ENCODE results near the gene SLC5A6. TPM values are rescaled to one million over a fixed set of nuclear protein-coding genes. Genes with fewer than 3 reads are reported as not detected.

SLC5A6 gene
- total RNA-seq, 5 donors from 2014 or later (not counting 1 experiment from before 2014, with no cell fraction given) = 37.5 to 214 (median 43.0) TPM

DNA sequence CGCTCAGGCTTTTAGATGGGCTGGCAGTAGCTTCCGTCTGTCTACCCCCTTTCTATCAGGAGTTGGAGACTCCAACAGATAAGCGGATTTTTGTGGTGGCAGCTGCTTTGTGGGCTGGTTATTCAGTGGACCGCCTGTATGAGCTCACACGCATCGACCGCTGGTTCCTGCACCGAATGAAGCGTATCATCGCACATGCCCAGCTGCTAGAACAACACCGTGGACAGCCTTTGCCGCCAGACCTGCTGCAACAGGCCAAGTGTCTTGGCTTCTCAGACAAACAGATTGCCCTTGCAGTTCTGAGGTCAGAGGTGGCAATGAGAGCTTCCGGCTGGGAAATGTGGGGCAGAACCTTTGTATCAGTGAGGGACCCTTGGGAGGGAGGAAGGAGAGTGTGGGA, 19.9 kb upstream of the SLC5A6 start:
- H3K36me3 ChIP-seq (ENCODE audit: control insufficient read depth in 2 of 2, extremely low read depth in 1 of 2, insufficient read depth in 1 of 2, low read length in 1 of 2) = peaks cover 31 to 76% of the 10 kb centered on the region in 2 donors
- no peak overlapping the region for H3K4me3 ChIP-seq (ENCODE audit: control insufficient read depth in 1 of 2, extremely low read depth in 1 of 2, low read length in 1 of 2)
- ATAC-seq (replicated peaks in 1 of 4) = no peak
- H3K27ac ChIP-seq (ENCODE audit: low read length) = no peak overlapping the region
- Mint-ChIP-seq H3K4me3 (no peak overlapping the region), H3K27me3 (no peaks in the 10 kb centered on the region), H3K27ac (no peak overlapping the region), H3K36me3 (peaks cover 65% of the 10 kb centered on the region), H3K4me1 (no peaks in the 10 kb centered on the region), H3K9me3 (no peaks in the 10 kb centered on the region)
- H3K27me3 ChIP-seq (replicated peaks in 1 of 2; ENCODE audit: control insufficient read depth in 2 of 2, extremely low read depth in 1 of 2, insufficient read depth in 2 of 2, low read length in 1 of 2) = no peaks in the 10 kb centered on the region
- 94% methylated on average over 13 of the region's 13 CpGs for WGBS (ENCODE audit: insufficient coverage)
- DNase-seq = no peak
- no peaks in the 10 kb centered on the region for H3K9me3 ChIP-seq
- POLR2A ChIA-PET = interaction anchor here in 1 of 2 donors (0.5 kb wide), 1 partner anchor 95 kb away, joined by 8 read pairs; no protein-coding TSS in a partner anchor
- no peaks in the 10 kb centered on the region for H3K4me1 ChIP-seq (ENCODE audit: control insufficient read depth in 1 of 2, extremely low read depth in 1 of 2, insufficient read depth in 2 of 2, low read length in 2 of 2)
- CTCF ChIA-PET = no interaction called here

- Mint-ChIP-seq H3K27ac (no peak overlapping the region), H3K36me3 (peaks cover 59% of the 10 kb centered on the region), H3K27me3 (no peaks in the 10 kb centered on the region), H3K4me1 (no peaks in the 10 kb centered on the region), H3K4me3 (no peak overlapping the region), H3K9me3 (no peaks in the 10 kb centered on the region)
- H3K4me3 ChIP-seq (ENCODE audit: control insufficient read depth in 1 of 2, extremely low read depth in 1 of 2, low read length in 1 of 2) = no peak overlapping the region
- peaks cover 12 to 74% of the 10 kb centered on the region in 2 donors for H3K36me3 ChIP-seq (ENCODE audit: control insufficient read depth in 2 of 2, extremely low read depth in 1 of 2, insufficient read depth in 1 of 2, low read length in 1 of 2)
- H3K27ac ChIP-seq (ENCODE audit: low read length) = no peak overlapping the region
- CTCF ChIA-PET = no interaction called here
- ATAC-seq (replicated peaks in 1 of 4) (no peak), DNase-seq (no peak)
- no peaks in the 10 kb centered on the region for H3K9me3 ChIP-seq
- H3K27me3 ChIP-seq (replicated peaks in 1 of 2; ENCODE audit: control insufficient read depth in 2 of 2, extremely low read depth in 1 of 2, insufficient read depth in 2 of 2, low read length in 1 of 2) = no peaks in the 10 kb centered on the region
- WGBS (ENCODE audit: insufficient coverage) = no CpG with 5 or more reads among the region's 2 CpGs
- no peaks in the 10 kb centered on the region for H3K4me1 ChIP-seq (ENCODE audit: control insufficient read depth in 1 of 2, extremely low read depth in 1 of 2, insufficient read depth in 2 of 2, low read length in 2 of 2)
- POLR2A ChIA-PET = interaction anchor here in 1 of 2 donors (0.7 kb wide), 1 partner anchor 96 kb away, joined by 3 read pairs; no protein-coding TSS in a partner anchor
Measured at GRCh38 chr2:27227501-27227900, 15.4 kb upstream of the SLC5A6 start.

DNA sequence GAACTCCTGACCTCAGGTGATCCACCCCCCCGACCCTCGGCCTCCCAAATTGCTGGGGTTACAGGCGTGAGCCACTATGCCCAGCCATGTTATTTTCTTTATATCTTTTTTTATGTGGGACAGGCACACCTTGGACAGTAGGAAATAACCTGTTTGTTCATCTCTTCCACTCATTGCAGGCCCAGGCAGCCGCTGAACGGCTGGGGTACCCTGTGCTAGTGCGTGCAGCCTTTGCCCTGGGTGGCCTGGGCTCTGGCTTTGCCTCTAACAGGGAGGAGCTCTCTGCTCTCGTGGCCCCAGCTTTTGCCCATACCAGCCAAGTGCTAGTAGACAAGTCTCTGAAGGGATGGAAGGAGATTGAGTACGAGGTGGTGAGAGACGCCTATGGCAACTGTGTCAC, 13.5 kb upstream of the SLC5A6 start:
- Mint-ChIP-seq H3K27ac (no peak overlapping the region), H3K4me3 (no peak overlapping the region), H3K27me3 (no peaks in the 10 kb centered on the region), H3K36me3 (peaks cover 58% of the 10 kb centered on the region), H3K9me3 (no peaks in the 10 kb centered on the region), H3K4me1 (peaks cover 0 to 5% (median 4%) of the 10 kb centered on the region in 3 donors)
- Histone ChIP-seq H3K36me3 (ENCODE audit: control insufficient read depth in 2 of 2, extremely low read depth in 1 of 2, insufficient read depth in 1 of 2, low read length in 1 of 2) (peaks cover 3 to 64% of the 10 kb centered on the region in 2 donors), H3K27ac (ENCODE audit: low read length) (no peak overlapping the region), H3K4me1 (ENCODE audit: control insufficient read depth in 1 of 2, extremely low read depth in 1 of 2, insufficient read depth in 2 of 2, low read length in 2 of 2) (no peaks in the 10 kb centered on the region), H3K4me3 (ENCODE audit: control insufficient read depth in 1 of 2, extremely low read depth in 1 of 2, low read length in 1 of 2) (no peak overlapping the region), H3K27me3 (replicated peaks in 1 of 2; ENCODE audit: control insufficient read depth in 2 of 2, extremely low read depth in 1 of 2, insufficient read depth in 2 of 2, low read length in 1 of 2) (no peaks in the 10 kb centered on the region), H3K9me3 (no peaks in the 10 kb centered on the region)
- ATAC-seq (replicated peaks in 1 of 4) (no peak), DNase-seq (no peak)
- 92% methylated on average over 4 of the region's 9 CpGs for WGBS (ENCODE audit: insufficient coverage)
- ChIA-PET CTCF (no interaction called here), POLR2A (interaction anchor here in 1 of 2 donors (0.6 kb wide), 1 partner anchor 56 kb away, joined by 3 read pairs; no protein-coding TSS in a partner anchor)

DNA sequence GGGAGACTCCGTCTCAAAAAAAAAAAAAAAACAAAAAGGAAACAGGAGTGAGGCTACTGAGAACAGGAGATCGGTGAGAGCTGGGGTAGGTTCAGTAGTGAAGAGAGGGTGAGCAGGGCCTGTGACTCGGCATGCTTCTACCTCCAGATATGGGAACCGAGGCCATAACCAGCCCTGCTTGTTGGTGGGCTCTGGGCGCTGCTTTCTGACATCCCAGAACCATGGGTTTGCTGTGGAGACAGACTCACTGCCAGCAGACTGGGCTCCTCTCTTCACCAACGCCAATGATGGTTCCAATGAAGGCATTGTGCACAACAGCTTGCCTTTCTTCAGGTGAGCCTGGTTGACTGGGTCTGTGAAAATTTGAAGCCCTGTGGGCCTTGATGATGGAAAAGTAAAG, 11.3 kb upstream of the SLC5A6 start:
- H3K4me3 Mint-ChIP-seq = no peak overlapping the region
- H3K9me3 Mint-ChIP-seq = no peaks in the 10 kb centered on the region
- peaks cover 3 to 64% of the 10 kb centered on the region in 2 donors for H3K36me3 ChIP-seq (ENCODE audit: control insufficient read depth in 2 of 2, extremely low read depth in 1 of 2, insufficient read depth in 1 of 2, low read length in 1 of 2)
- ChIA-PET POLR2A (no interaction called here), CTCF (no interaction called here)
- peaks cover 57% of the 10 kb centered on the region for H3K36me3 Mint-ChIP-seq
- 94% methylated on average over 4 of the region's 6 CpGs for WGBS (ENCODE audit: insufficient coverage)
- H3K27ac ChIP-seq (ENCODE audit: low read length) = no peak overlapping the region
- DNase-seq (no peak), ATAC-seq (replicated peaks in 1 of 4) (no peak)
- peaks cover 6 to 12% (median 11%) of the 10 kb centered on the region in 3 donors for H3K4me1 Mint-ChIP-seq
- peaks cover under 1% of the 10 kb centered on the region in 2 experiments for H3K4me1 ChIP-seq (ENCODE audit: control insufficient read depth in 1 of 2, extremely low read depth in 1 of 2, insufficient read depth in 2 of 2, low read length in 2 of 2)
- no peaks in the 10 kb centered on the region for H3K27me3 Mint-ChIP-seq
- no peaks in the 10 kb centered on the region for H3K9me3 ChIP-seq
- no peak overlapping the region for H3K27ac Mint-ChIP-seq
- no peak overlapping the region for H3K4me3 ChIP-seq (ENCODE audit: control insufficient read depth in 1 of 2, extremely low read depth in 1 of 2, low read length in 1 of 2)
- H3K27me3 ChIP-seq (replicated peaks in 1 of 2; ENCODE audit: control insufficient read depth in 2 of 2, extremely low read depth in 1 of 2, insufficient read depth in 2 of 2, low read length in 1 of 2) = no peaks in the 10 kb centered on the region

DNA sequence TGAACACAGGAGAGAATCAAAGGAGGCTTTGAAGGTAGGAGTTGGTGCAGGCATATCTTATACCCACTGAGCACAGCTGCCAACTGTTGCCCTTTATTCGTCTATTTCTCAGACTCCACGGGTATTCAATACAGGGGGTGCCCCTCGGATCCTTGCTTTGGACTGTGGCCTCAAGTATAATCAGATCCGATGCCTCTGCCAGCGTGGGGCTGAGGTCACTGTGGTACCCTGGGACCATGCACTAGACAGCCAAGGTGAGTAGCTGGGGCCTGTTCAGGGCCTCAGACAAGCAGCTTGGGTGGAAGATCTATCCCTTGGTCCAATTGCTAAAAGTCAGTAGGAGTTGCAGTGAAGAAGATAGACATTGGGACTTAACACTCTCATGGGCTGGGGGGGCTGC, 10.3 kb upstream of the SLC5A6 start:
- Histone ChIP-seq H3K4me1 (ENCODE audit: control insufficient read depth in 1 of 2, extremely low read depth in 1 of 2, insufficient read depth in 2 of 2, low read length in 2 of 2) (peaks cover 6 to 10% of the 10 kb centered on the region in 2 experiments), H3K27ac (ENCODE audit: low read length) (no peak overlapping the region), H3K9me3 (no peaks in the 10 kb centered on the region), H3K4me3 (ENCODE audit: control insufficient read depth in 1 of 2, extremely low read depth in 1 of 2, low read length in 1 of 2) (no peak overlapping the region), H3K27me3 (replicated peaks in 1 of 2; ENCODE audit: control insufficient read depth in 2 of 2, extremely low read depth in 1 of 2, insufficient read depth in 2 of 2, low read length in 1 of 2) (no peaks in the 10 kb centered on the region), H3K36me3 (ENCODE audit: control insufficient read depth in 2 of 2, extremely low read depth in 1 of 2, insufficient read depth in 1 of 2, low read length in 1 of 2) (peaks cover 3 to 60% of the 10 kb centered on the region in 2 donors)
- ATAC-seq (replicated peaks in 1 of 4) = no peak
- H3K4me3 Mint-ChIP-seq = no peak overlapping the region
- CTCF ChIA-PET = no interaction called here
- H3K27me3 Mint-ChIP-seq = no peaks in the 10 kb centered on the region
- H3K9me3 Mint-ChIP-seq = no peaks in the 10 kb centered on the region
- POLR2A ChIA-PET = interaction anchor here in 1 of 2 donors (0.6 to 0.7 kb wide), 2 partner anchors 50 to 185 kb away, joined by 3 to 8 read pairs; no protein-coding TSS in a partner anchor
- peaks cover 48% of the 10 kb centered on the region for H3K36me3 Mint-ChIP-seq
- peaks cover 15 to 23% (median 22%) of the 10 kb centered on the region in 3 donors for H3K4me1 Mint-ChIP-seq
- DNase-seq = no peak
- no peak overlapping the region for H3K27ac Mint-ChIP-seq
- 97% methylated on average over 5 of the region's 5 CpGs for WGBS (ENCODE audit: insufficient coverage)

DNA sequence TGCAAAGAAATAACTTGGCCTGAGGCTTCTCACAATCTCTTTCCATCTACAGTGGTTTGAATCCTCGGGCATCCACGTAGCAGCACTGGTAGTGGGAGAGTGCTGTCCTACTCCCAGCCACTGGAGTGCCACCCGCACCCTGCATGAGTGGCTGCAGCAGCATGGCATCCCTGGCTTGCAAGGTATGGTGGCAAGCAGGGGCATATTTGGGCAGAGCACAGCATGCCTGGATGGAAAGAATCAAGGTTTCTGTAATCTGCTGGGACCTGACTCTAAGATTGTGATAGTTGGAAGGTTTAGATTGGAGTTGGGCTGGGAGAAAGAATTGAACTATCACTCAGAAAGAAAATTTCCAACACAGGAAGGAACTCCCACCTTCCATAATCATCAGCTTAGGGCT, 9.1 kb upstream of the SLC5A6 start:
- Mint-ChIP-seq H3K36me3 (peaks cover 44% of the 10 kb centered on the region), H3K4me3 (no peak overlapping the region), H3K27ac (no peak overlapping the region), H3K27me3 (no peaks in the 10 kb centered on the region), H3K9me3 (no peaks in the 10 kb centered on the region), H3K4me1 (peaks cover 27 to 33% (median 32%) of the 10 kb centered on the region in 3 donors)
- ATAC-seq (replicated peaks in 1 of 4) = no peak
- H3K4me1 ChIP-seq (ENCODE audit: control insufficient read depth in 1 of 2, extremely low read depth in 1 of 2, insufficient read depth in 2 of 2, low read length in 2 of 2) = peaks cover 6 to 16% of the 10 kb centered on the region in 2 experiments
- H3K4me3 ChIP-seq (ENCODE audit: control insufficient read depth in 1 of 2, extremely low read depth in 1 of 2, low read length in 1 of 2) = no peak overlapping the region
- DNase-seq = no peak
- peaks cover 3 to 48% of the 10 kb centered on the region in 2 donors for H3K36me3 ChIP-seq (ENCODE audit: control insufficient read depth in 2 of 2, extremely low read depth in 1 of 2, insufficient read depth in 1 of 2, low read length in 1 of 2)
- no peaks in the 10 kb centered on the region for H3K27me3 ChIP-seq (replicated peaks in 1 of 2; ENCODE audit: control insufficient read depth in 2 of 2, extremely low read depth in 1 of 2, insufficient read depth in 2 of 2, low read length in 1 of 2)
- ChIA-PET CTCF (no interaction called here), POLR2A (no interaction called here)
- no peak overlapping the region for H3K27ac ChIP-seq (ENCODE audit: low read length)
- H3K9me3 ChIP-seq = no peaks in the 10 kb centered on the region
- 100% methylated on average over 2 of the region's 3 CpGs for WGBS (ENCODE audit: insufficient coverage)

DNA sequence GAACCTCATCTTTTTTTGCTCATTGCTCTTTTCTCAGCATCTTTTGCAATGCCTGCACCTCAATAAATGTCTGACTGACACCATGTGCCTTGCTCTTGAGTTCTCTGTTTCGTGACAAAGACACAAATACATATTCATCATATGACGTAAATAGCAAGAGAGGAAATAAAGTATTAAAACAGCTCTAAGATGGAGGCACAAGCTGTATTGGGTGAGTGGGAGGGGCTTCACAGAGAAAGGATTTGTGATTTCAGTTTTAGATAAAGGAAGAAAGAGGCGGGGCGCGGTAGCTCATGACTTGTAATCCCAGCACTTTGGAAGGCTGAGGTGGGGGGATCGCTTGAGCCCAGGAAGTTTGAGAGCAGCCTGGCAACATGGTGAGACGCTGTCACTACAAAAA, 8.0 kb upstream of the SLC5A6 start:
- H3K27ac ChIP-seq (ENCODE audit: low read length) = no peak overlapping the region
- H3K27ac Mint-ChIP-seq = no peak overlapping the region
- H3K4me3 ChIP-seq (ENCODE audit: control insufficient read depth in 1 of 2, extremely low read depth in 1 of 2, low read length in 1 of 2) = no peak overlapping the region
- peaks cover 45% of the 10 kb centered on the region for H3K36me3 Mint-ChIP-seq
- DNase-seq (no peak), ATAC-seq (replicated peaks in 1 of 4) (no peak)
- 100% methylated on average over 5 of the region's 7 CpGs for WGBS (ENCODE audit: insufficient coverage)
- ChIA-PET CTCF (no interaction called here), POLR2A (no interaction called here)
- no peaks in the 10 kb centered on the region for H3K9me3 Mint-ChIP-seq
- peaks cover 6 to 16% of the 10 kb centered on the region in 2 experiments for H3K4me1 ChIP-seq (ENCODE audit: control insufficient read depth in 1 of 2, extremely low read depth in 1 of 2, insufficient read depth in 2 of 2, low read length in 2 of 2)
- H3K27me3 Mint-ChIP-seq = no peaks in the 10 kb centered on the region
- peaks cover 27 to 35% (median 33%) of the 10 kb centered on the region in 3 donors for H3K4me1 Mint-ChIP-seq
- H3K9me3 ChIP-seq = no peaks in the 10 kb centered on the region
- H3K36me3 ChIP-seq (ENCODE audit: control insufficient read depth in 2 of 2, extremely low read depth in 1 of 2, insufficient read depth in 1 of 2, low read length in 1 of 2) = peaks cover 0 to 43% of the 10 kb centered on the region in 2 donors
- H3K27me3 ChIP-seq (replicated peaks in 1 of 2; ENCODE audit: control insufficient read depth in 2 of 2, extremely low read depth in 1 of 2, insufficient read depth in 2 of 2, low read length in 1 of 2) = no peaks in the 10 kb centered on the region
- H3K4me3 Mint-ChIP-seq = no peak overlapping the region

Measured in T-cell (primary cell).